ENCODE data around the gene S100A7. TPM values are rescaled to one million over a fixed set of nuclear protein-coding genes. Genes with fewer than 3 reads are reported as not detected.

S100A7 gene
- total RNA-seq, 1 experiment from 2014 or later = not detected

DNA sequence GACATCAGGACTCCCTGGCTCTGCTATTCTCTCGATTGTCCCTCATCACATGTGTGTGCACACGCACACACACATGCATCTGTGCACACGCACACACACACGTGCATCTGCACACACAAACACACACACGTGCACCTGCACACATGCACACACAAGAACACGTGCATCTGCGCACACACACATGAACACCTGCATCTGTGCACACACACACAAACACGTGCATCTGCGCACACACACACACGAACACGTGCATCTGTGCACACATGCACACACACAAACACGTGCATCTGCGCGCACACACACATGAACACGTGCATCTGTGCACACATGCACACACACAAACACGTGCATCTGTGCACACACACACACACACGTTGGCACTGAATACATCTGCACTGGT is 29.4 kb downstream of the S100A7 start:
- no peak for TF ChIP-seq EZH2 (IDR thresholded peaks at IDR 0.05; ENCODE audit: borderline replicate concordance, low read depth, low read length, poor library complexity, severe bottlenecking)
- intact Hi-C loops (cut with micrococcal nuclease; ENCODE audit: unreplicated experiment) = no loop called here
- CTCF ChIA-PET = no interaction called here
- Histone ChIP-seq H3K9me3 (ENCODE audit: low read depth, low read length, poor library complexity, severe bottlenecking) (no peaks in the 10 kb centered on the region), H3K36me3 (ENCODE audit: insufficient read depth, low read length, poor library complexity, severe bottlenecking) (no peaks in the 10 kb centered on the region), H3K4me1 (ENCODE audit: insufficient read depth, low read length, poor library complexity, severe bottlenecking) (no peaks in the 10 kb centered on the region), H3K27me3 (replicated peaks; ENCODE audit: insufficient read depth, low read depth, low read length, poor library complexity) (peaks cover 49% of the 10 kb centered on the region), H3K4me3 (ENCODE audit: low read depth, low read length, poor library complexity, severe bottlenecking) (no peak overlapping the region), H3K27ac (ENCODE audit: low read depth, low read length, poor library complexity, severe bottlenecking) (no peak overlapping the region)
- DNase-seq (ENCODE audit: low spot score) = no peak
- POLR2A ChIA-PET (ENCODE audit: low non-redundant PET) = no interaction called here
- no TSS peak for BruUV-seq (replicated peaks)

DNA sequence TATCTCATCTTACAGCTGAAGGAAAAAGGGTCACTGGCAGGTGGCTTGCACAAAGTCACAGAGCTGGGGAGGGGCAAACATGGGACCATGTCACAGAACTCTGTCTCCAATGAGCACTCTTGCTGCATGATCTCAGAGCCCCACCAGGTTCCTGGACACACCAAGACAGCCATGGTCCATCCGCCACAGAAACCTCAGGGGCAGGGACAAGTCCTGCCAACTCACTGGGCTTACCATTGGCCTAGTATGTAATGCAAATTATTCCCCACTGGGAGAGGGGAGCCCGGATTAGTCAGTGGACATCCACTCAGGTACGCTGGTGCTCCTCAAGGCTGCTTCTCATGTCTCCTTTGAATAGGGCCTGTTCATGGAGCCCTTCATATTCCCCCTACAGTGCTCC is 29.9 kb downstream of the S100A7 start:
- no peak for DNase-seq (ENCODE audit: low spot score)
- H3K4me3 ChIP-seq (ENCODE audit: low read depth, low read length, poor library complexity, severe bottlenecking) = no peak overlapping the region
- H3K9me3 ChIP-seq (ENCODE audit: low read depth, low read length, poor library complexity, severe bottlenecking) = no peaks in the 10 kb centered on the region
- intact Hi-C loops (cut with micrococcal nuclease; ENCODE audit: unreplicated experiment) = no loop called here
- H3K27ac ChIP-seq (ENCODE audit: low read depth, low read length, poor library complexity, severe bottlenecking) = no peak overlapping the region
- BruUV-seq (replicated peaks) = no TSS peak
- ChIA-PET POLR2A (ENCODE audit: low non-redundant PET) (no interaction called here), CTCF (no interaction called here)
- H3K27me3 ChIP-seq (replicated peaks; ENCODE audit: insufficient read depth, low read depth, low read length, poor library complexity) = peaks cover 50% of the 10 kb centered on the region
- TF ChIP-seq, protein P1, sequence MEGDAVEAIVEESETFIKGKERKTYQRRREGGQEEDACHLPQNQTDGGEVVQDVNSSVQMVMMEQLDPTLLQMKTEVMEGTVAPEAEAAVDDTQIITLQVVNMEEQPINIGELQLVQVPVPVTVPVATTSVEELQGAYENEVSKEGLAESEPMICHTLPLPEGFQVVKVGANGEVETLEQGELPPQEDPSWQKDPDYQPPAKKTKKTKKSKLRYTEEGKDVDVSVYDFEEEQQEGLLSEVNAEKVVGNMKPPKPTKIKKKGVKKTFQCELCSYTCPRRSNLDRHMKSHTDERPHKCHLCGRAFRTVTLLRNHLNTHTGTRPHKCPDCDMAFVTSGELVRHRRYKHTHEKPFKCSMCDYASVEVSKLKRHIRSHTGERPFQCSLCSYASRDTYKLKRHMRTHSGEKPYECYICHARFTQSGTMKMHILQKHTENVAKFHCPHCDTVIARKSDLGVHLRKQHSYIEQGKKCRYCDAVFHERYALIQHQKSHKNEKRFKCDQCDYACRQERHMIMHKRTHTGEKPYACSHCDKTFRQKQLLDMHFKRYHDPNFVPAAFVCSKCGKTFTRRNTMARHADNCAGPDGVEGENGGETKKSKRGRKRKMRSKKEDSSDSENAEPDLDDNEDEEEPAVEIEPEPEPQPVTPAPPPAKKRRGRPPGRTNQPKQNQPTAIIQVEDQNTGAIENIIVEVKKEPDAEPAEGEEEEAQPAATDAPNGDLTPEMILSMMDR (conservative IDR thresholded peaks at IDR 0.05; ENCODE audit: low read depth, low read length) = no peak
- TF ChIP-seq EZH2 (IDR thresholded peaks at IDR 0.05; ENCODE audit: borderline replicate concordance, low read depth, low read length, poor library complexity, severe bottlenecking) = no peak
- H3K36me3 ChIP-seq (ENCODE audit: insufficient read depth, low read length, poor library complexity, severe bottlenecking) = no peaks in the 10 kb centered on the region
- no peaks in the 10 kb centered on the region for H3K4me1 ChIP-seq (ENCODE audit: insufficient read depth, low read length, poor library complexity, severe bottlenecking)

DNA sequence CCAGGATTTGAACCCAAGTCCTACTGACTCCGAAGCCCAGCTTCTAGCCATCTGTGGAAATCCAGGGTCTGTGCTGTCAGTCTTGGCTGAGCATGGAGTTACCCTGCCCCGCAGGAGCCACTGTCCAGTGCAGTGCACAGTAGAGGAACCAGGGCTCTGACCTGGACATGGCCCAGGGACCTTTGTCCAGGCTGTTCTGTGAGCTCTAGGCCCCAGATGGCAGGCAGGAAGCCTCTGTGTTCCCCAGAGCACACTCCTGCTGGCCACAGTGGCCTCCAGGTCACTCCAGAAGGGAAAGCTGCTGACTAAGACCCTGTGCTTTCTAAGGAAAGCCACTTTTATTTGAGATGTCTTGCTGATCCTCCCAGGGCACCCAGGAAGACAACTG is 30.3 kb downstream of the S100A7 start:
- Histone ChIP-seq H3K27ac (ENCODE audit: low read depth, low read length, poor library complexity, severe bottlenecking) (no peak overlapping the region), H3K4me3 (ENCODE audit: low read depth, low read length, poor library complexity, severe bottlenecking) (no peak overlapping the region), H3K4me1 (ENCODE audit: insufficient read depth, low read length, poor library complexity, severe bottlenecking) (no peaks in the 10 kb centered on the region), H3K36me3 (ENCODE audit: insufficient read depth, low read length, poor library complexity, severe bottlenecking) (no peaks in the 10 kb centered on the region), H3K27me3 (replicated peaks; ENCODE audit: insufficient read depth, low read depth, low read length, poor library complexity) (peaks cover 54% of the 10 kb centered on the region), H3K9me3 (ENCODE audit: low read depth, low read length, poor library complexity, severe bottlenecking) (no peaks in the 10 kb centered on the region)
- intact Hi-C loops (cut with micrococcal nuclease; ENCODE audit: unreplicated experiment) = no loop called here
- BruUV-seq (replicated peaks) = no TSS peak
- no peak for TF ChIP-seq EZH2 (IDR thresholded peaks at IDR 0.05; ENCODE audit: borderline replicate concordance, low read depth, low read length, poor library complexity, severe bottlenecking)
- TF ChIP-seq, protein P1 (conservative IDR thresholded peaks at IDR 0.05; ENCODE audit: low read depth, low read length) = no peak
- CTCF ChIA-PET = no interaction called here
- DNase-seq (ENCODE audit: low spot score) = no peak
- POLR2A ChIA-PET (ENCODE audit: low non-redundant PET) = no interaction called here

All from A673 (cell line).